ENCODE data around the gene PTTG1IP.

PTTG1IP gene

DNA sequence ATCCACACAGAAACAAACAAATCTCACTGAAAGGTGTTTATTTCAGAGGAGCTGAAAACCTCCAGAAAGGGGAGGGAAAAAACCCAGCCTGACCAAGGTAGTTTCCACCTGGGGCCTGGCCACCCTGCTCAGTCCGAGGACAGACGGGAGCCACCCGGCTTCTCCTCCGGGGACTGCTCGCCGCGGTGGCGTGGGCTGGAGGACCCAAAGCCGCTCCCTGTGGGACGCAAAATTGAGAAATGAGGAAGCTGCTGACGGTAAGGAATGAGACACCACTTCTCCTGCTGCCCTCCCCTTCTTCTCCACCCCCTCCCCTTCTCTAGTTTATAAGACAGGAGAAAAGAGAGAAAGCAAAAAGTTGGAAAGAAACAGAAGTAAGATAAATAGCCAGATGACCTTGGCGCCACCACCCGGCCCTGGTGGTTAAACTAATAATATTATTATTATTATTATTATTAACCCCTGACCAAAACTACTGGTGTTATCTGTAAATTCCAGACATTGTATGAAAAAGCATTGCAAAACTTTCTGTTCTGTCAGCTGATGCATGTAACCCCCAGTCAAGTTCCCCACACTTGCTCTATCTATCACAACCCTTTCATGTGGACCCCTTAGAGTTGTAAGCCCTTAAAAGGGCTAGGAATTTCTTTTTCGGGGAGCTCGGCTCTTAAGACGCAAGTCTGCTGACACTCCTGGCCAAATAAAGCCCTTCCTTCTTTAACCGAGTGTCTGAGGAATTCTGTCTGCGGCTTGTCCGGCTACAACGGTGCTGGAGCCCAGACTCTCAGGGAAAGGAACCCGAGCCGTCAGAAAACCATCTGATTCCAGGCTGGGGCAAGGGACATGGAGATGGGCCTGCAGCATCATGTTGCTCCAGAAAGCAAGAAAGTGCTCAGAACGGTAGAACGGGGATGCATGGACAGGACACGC, 34.7 kb upstream of the PTTG1IP start:
- no peak overlapping the region for H3K4me3 ChIP-seq (ENCODE audit: low read length)
- DNase-seq (ENCODE audit: low read depth), result no peak
- no peak for TF ChIP-seq CTCF (conservative IDR thresholded peaks at IDR 0.05; ENCODE audit: low read depth, low read length)

DNA sequence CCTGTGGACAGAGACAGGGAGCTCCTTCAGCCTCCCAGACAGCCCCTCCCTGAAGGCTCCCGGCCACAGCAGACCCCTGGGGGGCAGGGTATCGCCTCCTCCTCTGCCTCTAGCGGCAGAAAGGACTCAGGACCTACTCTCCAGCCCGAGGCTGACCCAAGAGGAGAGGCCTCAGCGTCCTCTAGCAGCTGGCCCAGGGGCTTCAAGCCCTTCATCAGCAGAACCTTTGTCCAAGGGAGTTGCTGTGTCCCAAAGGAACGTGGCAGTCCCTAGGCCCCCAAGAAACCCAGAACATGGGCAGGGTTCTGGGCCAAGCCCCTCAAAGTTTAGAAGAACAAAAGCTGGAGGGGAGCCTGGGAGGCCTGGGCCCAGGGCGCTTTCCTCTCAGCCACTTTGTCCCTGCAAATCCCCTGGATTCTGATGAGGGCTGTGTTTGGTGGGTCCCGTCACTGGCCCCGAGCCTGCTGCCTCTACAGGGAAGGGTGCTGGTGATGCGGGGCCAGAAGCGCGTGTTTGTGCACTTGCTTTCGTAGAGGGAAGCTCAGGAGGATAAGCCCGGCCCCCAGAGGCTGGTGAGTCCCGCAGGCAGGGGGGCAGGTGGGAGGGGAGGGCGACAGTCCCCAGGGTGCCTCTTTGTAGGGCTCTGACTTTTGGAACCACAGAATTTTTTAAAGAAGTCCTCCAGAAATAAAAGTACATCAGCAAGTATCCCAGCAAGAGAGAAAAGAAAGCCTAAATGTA, 33.9 kb upstream of the PTTG1IP start:
- no peak overlapping the region for H3K4me3 ChIP-seq (ENCODE audit: low read length)
- TF ChIP-seq CTCF (conservative IDR thresholded peaks at IDR 0.05; ENCODE audit: low read depth, low read length), result no peak
- no peak for DNase-seq (ENCODE audit: low read depth)

DNA sequence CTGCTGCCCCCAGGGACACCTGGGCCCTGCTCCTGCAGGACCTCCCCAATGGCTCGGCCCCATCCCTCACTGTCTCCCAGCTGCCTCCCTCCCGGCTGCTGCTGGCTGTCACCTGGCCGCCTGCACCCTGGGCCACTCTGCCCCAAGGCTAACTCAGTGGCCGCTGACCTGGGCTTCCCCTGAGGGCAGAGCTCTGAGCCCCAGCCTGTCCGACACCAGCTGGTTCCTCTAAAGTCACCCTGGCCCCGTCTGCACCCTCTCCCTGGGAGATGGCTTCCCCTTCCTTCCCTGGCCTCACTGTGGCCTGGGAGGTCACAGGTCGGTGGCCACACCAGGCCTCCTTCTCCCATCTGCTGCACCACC, 32.2 kb upstream of the PTTG1IP start:
- DNase-seq (ENCODE audit: low read depth), result no peak
- TF ChIP-seq CTCF (conservative IDR thresholded peaks at IDR 0.05; ENCODE audit: low read depth, low read length), result no peak
- H3K4me3 ChIP-seq (ENCODE audit: low read length), result no peak overlapping the region

- TF ChIP-seq CTCF (conservative IDR thresholded peaks at IDR 0.05; ENCODE audit: low read depth, low read length), result no peak
- DNase-seq (ENCODE audit: low read depth), result no peak
Measured at GRCh38 chr21:44905016-44905727, 31.7 kb upstream of the PTTG1IP start.

DNA sequence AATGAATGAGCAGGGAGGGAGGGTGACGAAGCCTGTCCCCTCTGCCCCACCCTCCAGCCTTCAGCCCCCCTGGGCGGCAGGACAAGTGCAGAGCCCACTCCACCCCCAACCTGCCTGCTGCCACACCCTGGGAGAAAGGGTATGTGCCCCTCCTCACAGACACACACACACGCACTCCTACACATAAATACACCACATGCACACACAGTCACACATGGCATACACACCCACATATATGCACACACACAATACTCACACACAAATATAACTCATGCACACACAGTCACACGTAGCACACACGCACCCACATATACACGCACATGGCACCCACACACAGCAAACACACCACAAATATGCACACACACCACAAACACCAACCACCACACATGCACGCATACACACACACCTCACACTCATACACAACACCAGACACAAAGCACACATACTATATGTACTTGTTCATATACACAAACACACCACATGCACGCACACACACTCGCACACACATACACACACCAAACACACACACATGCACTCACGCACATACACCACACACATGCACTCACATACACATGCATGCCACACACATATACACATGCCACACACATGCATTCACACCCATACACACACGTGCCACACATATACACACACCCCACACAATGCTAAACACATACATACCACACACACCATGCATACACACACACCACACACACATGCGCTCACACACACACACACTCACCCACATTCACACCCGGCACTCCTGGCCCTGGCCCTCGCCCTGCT, 30.8 kb upstream of the PTTG1IP start:
- DNase-seq (ENCODE audit: low read depth), result no peak
- no peak for TF ChIP-seq CTCF (conservative IDR thresholded peaks at IDR 0.05; ENCODE audit: low read depth, low read length)
- H3K4me3 ChIP-seq (ENCODE audit: low read length), result no peak overlapping the region

More at GRCh38 chr21:44905016-44905727, 31.7 kb upstream of the PTTG1IP start:
- no peak overlapping the region for H3K4me3 ChIP-seq (ENCODE audit: low read length)

GRCh38 chr21:44903689-44904088, 30.2 kb upstream of the PTTG1IP start:
- no peak for TF ChIP-seq CTCF (conservative IDR thresholded peaks at IDR 0.05; ENCODE audit: low read depth, low read length)
- no peak for DNase-seq (ENCODE audit: low read depth)
- H3K4me3 ChIP-seq (ENCODE audit: low read length), result no peak overlapping the region
